ENCODE measurements around the gene HLA-DMA. TPM values are rescaled to one million over a fixed set of nuclear protein-coding genes. Genes with fewer than 3 reads are reported as not detected.
A peak's percentile ranks its signal among the peaks of the same experiment; 100 is the strongest.

Gene HLA-DMA
- total and polyA plus RNA-seq, 2 of the 8 experiments (the other 6 are each of a cell fraction or from before 2014, with no cell fraction given) = 13.3 to 23.1 TPM

GRCh38 chr6:32952817-32953739 lies at the start of gene HLA-DMA (continued):
- TF ChIP-seq KDM5A (IDR thresholded peaks at IDR 0.05; ENCODE audit: low read length) = no peak
- TF ChIP-seq SP4 (IDR thresholded peaks at IDR 0.05; ENCODE audit: low read length) = 0 out of 2 replicates have a peak, but pooled peaks have one; percentile 54
- no peak for TF ChIP-seq KDM1A (IDR thresholded peaks at IDR 0.05; ENCODE audit: borderline replicate concordance, low read length)
- TF ChIP-seq CHD7 (IDR thresholded peaks at IDR 0.05; ENCODE audit: insufficient replicate concordance, low read length) = no peak
- peak; percentile 36; the same call in 1 of the 2 replicates for TF ChIP-seq YY1 (IDR thresholded peaks at IDR 0.05; ENCODE audit: low read depth, low read length)
- TF ChIP-seq MAFK (IDR thresholded peaks at IDR 0.05; ENCODE audit: low read depth, low read length) = no peak
- no peak for TF ChIP-seq BCL11A (IDR thresholded peaks at IDR 0.05; ENCODE audit: low read depth in 2 of 2, low read length in 2 of 2)
- peak; percentile 98 to 99 for TF ChIP-seq SIN3A (conservative IDR thresholded peaks at IDR 0.05 in 1 of 2, IDR thresholded peaks at IDR 0.05 in 1 of 2; ENCODE audit: low read depth in 1 of 2, low read length in 2 of 2)
- peak; percentile 94 for TF ChIP-seq CREB1 (IDR thresholded peaks at IDR 0.05)

Data from H1 (cell line).